Thyroid gland (tissue), 4 donors: ENCODE measurements around the gene GALNT5. TPM values are rescaled to one million over a fixed set of nuclear protein-coding genes. Genes with fewer than 3 reads are reported as not detected.
A peak's percentile ranks its signal among the peaks of the same experiment; 100 is the strongest.

ENCODE experiments used
- DNase-seq, 2 donors: peaks; one replicate each; pipeline ENCODE4 v3.0.0-alpha.2; 2019
- H3K27ac ChIP-seq, 3 donors: fragments of 200-600 bp; sonication (generic); 1 replicate in 2 of 3; 2 replicates in 1 of 3; pipeline ENCODE4 v1.5.1; 2016 to 2019; ENCODE audit warnings: mild to moderate bottlenecking in 1 of 3, moderate library complexity in 1 of 3
- H3K27me3 ChIP-seq: fragments of 200-600 bp; sonication (generic); one replicate; pipeline ENCODE4 v1.5.1; 2019
- H3K36me3 ChIP-seq, 2 donors: fragments of 200-600 bp; sonication (generic); one replicate each; pipeline ENCODE4 v1.5.1; 2016 to 2019
- H3K4me1 ChIP-seq, 2 donors: fragments of 200-600 bp; sonication (generic); one replicate each; pipeline ENCODE4 v1.5.1; 2017 to 2019
- H3K4me3 ChIP-seq, 3 donors: fragments of 200-600 bp; sonication (generic); replicated peaks in 1 of 3; 1 replicate in 2 of 3; 2 replicates in 1 of 3; pipeline ENCODE4 v1.5.1; 2016; ENCODE audit warnings: mild to moderate bottlenecking in 1 of 3
- H3K9me3 ChIP-seq: fragments of 200-600 bp; sonication (generic); one replicate; pipeline ENCODE4 v1.5.1; 2017
- CTCF ChIP-seq, 6 experiments: fragments of 200-600 bp in 3 of 6; fragments of 450-650 bp in 3 of 6; sonication (generic) in 3 of 6; IDR thresholded peaks; one replicate each; pipeline ENCODE4 v1.5.1; 2016 to 2019; ENCODE audit warnings: antibody characterized with exemption in 6 of 6, mild to moderate bottlenecking in 2 of 6, inconsistent platforms in 1 of 6, moderate library complexity in 1 of 6
- POLR2A ChIP-seq, 2 donors: fragments of 450-650 bp; IDR thresholded peaks; one replicate each; pipeline ENCODE4 v1.6.1; 2017; ENCODE audit warnings: antibody characterized with exemption in 2 of 2, mild to moderate bottlenecking in 2 of 2, moderate library complexity in 1 of 2
- WGBS, 2 donors: methylation state at CpG; one replicate each; pipeline ENCODE4 v1.1.5; 2017; 5-methylcytosine and 5-hydroxymethylcytosine counted together
- intact Hi-C: fragments of 100-400 bp; cut with DNase I; formaldehyde crosslinking; loops from one replicate; pipeline ENCODE4 v1.15.1; 2023
- total RNA-seq, 4 donors: library from RNA; depleted of rRNA; stranded (reverse); fragments of >200 nt; gene quantifications; one replicate each; pipeline ENCODE4 v1.2.3, GENCODE V29; 2016

GALNT5 gene
- total RNA-seq, 4 donors from 2014 or later = 0.13 to 0.49 TPM; not detected in 2

- 61 to 65% methylated on average over 6 of the region's 6 CpGs for WGBS, 2 donors
- DNase-seq = peak in 1 of 2 donors; percentile 1
- Histone ChIP-seq H3K4me1 (peaks cover 0 to 11% of the 10 kb centered on the region in 2 donors), H3K27ac (no peak overlapping the region), H3K36me3 (no peaks in the 10 kb centered on the region), H3K9me3 (no peaks in the 10 kb centered on the region), H3K4me3 (no peak overlapping the region), H3K27me3 (no peaks in the 10 kb centered on the region)
- intact Hi-C loops = no loop called here
- no peak for TF ChIP-seq CTCF (IDR thresholded peaks at IDR 0.05)
- TF ChIP-seq POLR2A (IDR thresholded peaks at IDR 0.05) = no peak
These were observed 3.8 kb downstream of the GALNT5 start for GRCh38 chr2:157261199-157261782.

DNA sequence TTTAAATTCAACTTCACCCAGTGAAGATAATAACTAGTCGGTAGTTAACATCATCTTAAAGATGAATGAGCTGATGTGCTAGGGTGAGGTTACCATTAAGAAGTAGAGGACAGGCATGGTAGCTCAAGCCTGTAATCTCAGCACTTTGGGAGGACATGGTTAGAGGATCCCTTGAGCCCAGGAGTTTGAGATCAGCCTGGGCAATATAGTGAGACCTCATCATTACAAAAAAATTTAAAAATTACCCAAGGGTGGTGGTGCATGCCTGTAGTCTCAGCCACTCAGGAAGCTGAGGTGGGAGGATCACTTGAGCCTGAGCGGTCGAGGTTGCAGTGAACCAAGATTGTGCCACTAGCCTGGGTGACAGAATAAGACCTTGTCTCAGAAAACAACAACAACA, 4.7 kb downstream of the GALNT5 start:
- Histone ChIP-seq H3K27ac (no peak overlapping the region), H3K36me3 (no peaks in the 10 kb centered on the region), H3K27me3 (no peaks in the 10 kb centered on the region), H3K9me3 (no peaks in the 10 kb centered on the region), H3K4me3 (no peak overlapping the region), H3K4me1 (peaks cover 0 to 8% of the 10 kb centered on the region in 2 donors)
- 86 to 88% methylated on average over 3 of the region's 3 CpGs for WGBS, 2 donors
- no peak for DNase-seq
- intact Hi-C loops = no loop called here
- TF ChIP-seq CTCF (IDR thresholded peaks at IDR 0.05) = no peak
- TF ChIP-seq POLR2A (IDR thresholded peaks at IDR 0.05) = no peak

- Histone ChIP-seq H3K9me3 (no peaks in the 10 kb centered on the region), H3K4me1 (no peaks in the 10 kb centered on the region), H3K27ac (no peak overlapping the region), H3K4me3 (no peak overlapping the region), H3K27me3 (no peaks in the 10 kb centered on the region), H3K36me3 (no peaks in the 10 kb centered on the region)
- 58 to 68% methylated on average over 3 of the region's 3 CpGs for WGBS, 2 donors
- DNase-seq = no peak
- TF ChIP-seq POLR2A (IDR thresholded peaks at IDR 0.05) (no peak), CTCF (IDR thresholded peaks at IDR 0.05) (no peak)
- intact Hi-C loops = no loop called here
These were observed 6.6 kb downstream of the GALNT5 start for GRCh38 chr2:157264099-157264498.

DNA sequence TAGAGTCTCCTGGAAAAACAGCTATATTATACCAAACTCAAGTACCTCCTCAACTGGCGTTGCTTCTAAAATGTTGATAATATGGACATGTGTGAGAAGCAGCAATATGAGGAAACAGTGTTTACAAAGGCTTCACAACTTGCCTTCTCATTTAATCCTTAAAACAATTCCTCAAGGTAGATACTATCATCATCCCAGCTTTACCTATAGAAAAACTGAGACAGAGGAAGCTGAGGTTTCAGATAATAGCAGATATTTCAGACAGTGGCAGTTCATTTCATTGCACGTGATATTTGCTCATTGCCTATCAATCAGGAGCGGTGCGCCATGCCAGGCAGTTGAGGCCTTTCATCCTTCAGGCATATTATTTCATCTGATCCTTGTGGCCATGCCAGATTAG, 8.3 kb downstream of the GALNT5 start:
- no peak for DNase-seq
- Histone ChIP-seq H3K27me3 (no peaks in the 10 kb centered on the region), H3K36me3 (no peaks in the 10 kb centered on the region), H3K4me3 (no peak overlapping the region), H3K4me1 (no peaks in the 10 kb centered on the region), H3K9me3 (no peaks in the 10 kb centered on the region), H3K27ac (no peak overlapping the region)
- TF ChIP-seq CTCF (IDR thresholded peaks at IDR 0.05) (no peak), POLR2A (IDR thresholded peaks at IDR 0.05) (no peak)
- intact Hi-C loops = no loop called here
- WGBS, 2 donors = 89 to 91% methylated on average over 4 of the region's 4 CpGs

- intact Hi-C loops = no loop called here
- no peak for TF ChIP-seq POLR2A (IDR thresholded peaks at IDR 0.05)
- no peak for TF ChIP-seq CTCF (IDR thresholded peaks at IDR 0.05)
- no peaks in the 10 kb centered on the region for H3K27me3 ChIP-seq
- DNase-seq = no peak
- no peak overlapping the region for H3K27ac ChIP-seq
- H3K4me3 ChIP-seq = no peak overlapping the region
- no peaks in the 10 kb centered on the region for H3K36me3 ChIP-seq
- H3K9me3 ChIP-seq = no peaks in the 10 kb centered on the region
- 54 to 65% methylated on average over 2 of the region's 2 CpGs for WGBS, 2 donors
- H3K4me1 ChIP-seq = no peaks in the 10 kb centered on the region
These were observed 10.0 kb downstream of the GALNT5 start for GRCh38 chr2:157267476-157267875.
